ENCODE results near the gene ZZZ3.

ZZZ3 gene

DNA sequence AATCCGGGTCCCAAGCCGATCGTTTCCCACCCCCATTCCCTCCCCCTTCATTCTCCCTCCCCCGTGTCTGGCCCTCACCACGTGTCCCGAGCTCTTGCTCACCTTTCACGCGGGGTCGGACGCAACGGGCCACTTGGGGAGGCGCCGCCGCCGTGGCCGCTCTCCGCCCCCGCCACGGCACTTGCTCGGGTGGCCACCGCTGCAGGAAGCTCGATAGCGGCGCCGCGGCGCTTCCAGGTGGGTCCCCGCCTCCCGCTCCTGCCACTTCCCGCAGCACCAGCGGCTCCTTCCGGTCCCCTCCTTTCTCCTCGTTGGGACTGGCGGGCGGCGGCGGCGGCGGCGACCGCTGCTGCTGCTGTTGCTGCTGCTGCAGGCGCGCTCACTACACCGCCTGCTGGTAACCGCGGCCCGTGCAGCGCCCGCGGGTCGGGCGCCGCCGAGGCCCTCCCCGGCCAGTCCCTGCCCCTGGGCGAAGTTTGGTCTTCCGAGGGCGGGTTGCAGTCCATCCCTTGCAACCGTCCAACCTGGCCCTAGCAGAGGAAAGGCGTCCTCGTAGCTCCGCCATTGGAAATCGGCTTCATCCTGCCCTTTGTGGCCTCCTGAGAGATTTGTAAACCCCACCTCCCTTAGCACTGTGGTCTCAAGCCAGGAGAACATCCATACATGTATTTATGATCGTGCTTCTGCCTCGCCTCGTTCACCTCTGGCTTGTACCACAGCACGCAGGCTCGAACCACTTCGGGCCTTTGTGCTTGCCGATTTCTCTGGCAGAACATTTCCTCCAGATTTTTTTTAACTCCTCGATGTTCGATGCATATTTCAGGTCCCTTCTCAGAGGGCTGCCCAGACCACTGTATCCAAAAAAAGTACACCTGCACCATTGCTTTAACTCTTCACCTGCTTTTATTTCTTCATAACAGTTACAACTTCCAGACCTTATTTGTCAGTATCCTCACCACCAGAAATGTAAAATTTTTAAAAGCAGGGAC, 996 bp upstream of the ZZZ3 start (continued):
- peak; percentile 30; the same call in 1 of the 2 replicates for TF ChIP-seq ZNF518A (tag by site-specific recombination; conservative IDR thresholded peaks at IDR 0.05; ENCODE audit: low read depth)
- TF ChIP-seq ZNF521 (tag by site-specific recombination; IDR thresholded peaks at IDR 0.05), result no peak
- no peak for TF ChIP-seq ZBTB1 (tag by site-specific recombination; IDR thresholded peaks at IDR 0.05)
- TF ChIP-seq ZNF830 (tag by site-specific recombination; IDR thresholded peaks at IDR 0.05; ENCODE audit: low read depth), result no peak
- no peak; the same call in 1 of the 2 replicates for TF ChIP-seq CTCF (tag by site-specific recombination; IDR thresholded peaks at IDR 0.05)
- 0 out of 2 replicates have a peak, but pooled peaks have one; percentile 9 for TF ChIP-seq ZNF76 (tag by site-specific recombination; IDR thresholded peaks at IDR 0.05; ENCODE audit: borderline replicate concordance, low read depth)
- no peak for TF ChIP-seq PRDM2 (tag by site-specific recombination; IDR thresholded peaks at IDR 0.05; ENCODE audit: borderline replicate concordance)
- TF ChIP-seq HOXA7 (CRISPR knock-in tag; IDR thresholded peaks at IDR 0.05; ENCODE audit: borderline replicate concordance), result no peak
- TF ChIP-seq ZNF639 (tag by site-specific recombination; IDR thresholded peaks at IDR 0.05), result no peak
- TF ChIP-seq ZNF621 (tag by site-specific recombination; IDR thresholded peaks at IDR 0.05), result no peak
- peak; percentile 61; the same call in 1 of the 2 replicates for TF ChIP-seq ZNF10 (tag by site-specific recombination; IDR thresholded peaks at IDR 0.05)
- TF ChIP-seq ZFP41 (tag by site-specific recombination; IDR thresholded peaks at IDR 0.05; ENCODE audit: borderline replicate concordance), result no peak
- TF ChIP-seq ZNF624 (tag by site-specific recombination; IDR thresholded peaks at IDR 0.05), result no peak
- no peak for TF ChIP-seq OVOL3 (tag by site-specific recombination; IDR thresholded peaks at IDR 0.05)
- TF ChIP-seq ZNF132 (tag by site-specific recombination; IDR thresholded peaks at IDR 0.05; ENCODE audit: borderline replicate concordance), result no peak
- no peak for TF ChIP-seq ZNF248 (tag by site-specific recombination; IDR thresholded peaks at IDR 0.05)
- TF ChIP-seq ZNF112 (tag by site-specific recombination; IDR thresholded peaks at IDR 0.05), result no peak
- 0 out of 2 replicates have a peak, but pooled peaks have one; percentile 50 for TF ChIP-seq TRIM28 (IDR thresholded peaks at IDR 0.05; ENCODE audit: borderline replicate concordance, low read length)
- no peak for TF ChIP-seq PRDM6 (tag by site-specific recombination; IDR thresholded peaks at IDR 0.05)
- TF ChIP-seq SETDB1 (IDR thresholded peaks at IDR 0.05; ENCODE audit: insufficient read length, low read length), result no peak
- no peak for TF ChIP-seq HOXD13 (CRISPR knock-in tag; IDR thresholded peaks at IDR 0.05; ENCODE audit: borderline replicate concordance)
- TF ChIP-seq KLF9 (tag by site-specific recombination; IDR thresholded peaks at IDR 0.05; ENCODE audit: low read depth), result peak; percentile 76

Measured in HEK293 (cell line).